ENCODE measurements around the gene UNC45B.

DNA sequence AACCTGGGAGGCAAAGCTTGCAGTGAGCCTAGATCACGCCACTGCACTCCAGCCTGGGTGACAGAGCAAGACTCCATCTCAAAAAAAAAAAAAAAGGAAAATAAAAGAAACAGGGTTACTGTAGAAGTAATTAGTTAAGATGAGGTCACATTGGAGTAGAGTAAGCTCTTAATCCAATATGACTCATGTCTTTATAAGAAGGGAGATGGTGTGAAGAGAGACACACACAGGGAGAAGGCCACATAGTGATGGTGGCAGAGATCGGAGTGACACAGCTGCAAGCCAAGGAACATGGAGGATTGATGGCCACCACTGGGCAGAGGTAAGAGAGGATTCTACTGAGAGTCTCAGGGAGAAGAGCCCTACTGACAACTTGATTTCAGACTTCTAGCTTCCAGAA lies 79.9 kb downstream of the UNC45B start:
- TF ChIP-seq, protein P1, sequence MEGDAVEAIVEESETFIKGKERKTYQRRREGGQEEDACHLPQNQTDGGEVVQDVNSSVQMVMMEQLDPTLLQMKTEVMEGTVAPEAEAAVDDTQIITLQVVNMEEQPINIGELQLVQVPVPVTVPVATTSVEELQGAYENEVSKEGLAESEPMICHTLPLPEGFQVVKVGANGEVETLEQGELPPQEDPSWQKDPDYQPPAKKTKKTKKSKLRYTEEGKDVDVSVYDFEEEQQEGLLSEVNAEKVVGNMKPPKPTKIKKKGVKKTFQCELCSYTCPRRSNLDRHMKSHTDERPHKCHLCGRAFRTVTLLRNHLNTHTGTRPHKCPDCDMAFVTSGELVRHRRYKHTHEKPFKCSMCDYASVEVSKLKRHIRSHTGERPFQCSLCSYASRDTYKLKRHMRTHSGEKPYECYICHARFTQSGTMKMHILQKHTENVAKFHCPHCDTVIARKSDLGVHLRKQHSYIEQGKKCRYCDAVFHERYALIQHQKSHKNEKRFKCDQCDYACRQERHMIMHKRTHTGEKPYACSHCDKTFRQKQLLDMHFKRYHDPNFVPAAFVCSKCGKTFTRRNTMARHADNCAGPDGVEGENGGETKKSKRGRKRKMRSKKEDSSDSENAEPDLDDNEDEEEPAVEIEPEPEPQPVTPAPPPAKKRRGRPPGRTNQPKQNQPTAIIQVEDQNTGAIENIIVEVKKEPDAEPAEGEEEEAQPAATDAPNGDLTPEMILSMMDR (IDR thresholded peaks at IDR 0.05): no peak
- TF ChIP-seq POLR2A (IDR thresholded peaks at IDR 0.05) (no peak), POLR2AphosphoS5 (IDR thresholded peaks at IDR 0.05) (no peak)

Measured in gastroesophageal sphincter (tissue), 3 donors.